Kidney epithelial cell (primary cell): ENCODE measurements around the gene PRICKLE1. TPM values are rescaled to one million over a fixed set of nuclear protein-coding genes. Genes with fewer than 3 reads are reported as not detected.
A peak's percentile ranks its signal among the peaks of the same experiment; 100 is the strongest.

Experiments
- DNase-seq: peaks from one replicate; pipeline ENCODE4 v3.0.0-alpha.2; 2010; ENCODE audit warnings: low read depth
- H3K27me3 ChIP-seq: 2 replicates; pipeline ENCODE4 v1.6.0; 2011; ENCODE audit warnings: low read length; ENCODE audit not compliant: control insufficient read depth, insufficient read depth
- H3K36me3 ChIP-seq: 2 replicates; pipeline ENCODE4 v1.5.1; 2011; ENCODE audit warnings: low read length; ENCODE audit not compliant: control insufficient read depth, insufficient read depth
- H3K4me3 ChIP-seq: 2 replicates; pipeline ENCODE4 v1.5.1; 2011; ENCODE audit warnings: low read depth, mild to moderate bottlenecking, control low read depth, low read length
- CTCF ChIP-seq: IDR thresholded peaks from 2 replicates; pipeline ENCODE4 v1.5.1; 2011; ENCODE audit warnings: mild to moderate bottlenecking, moderate library complexity, low read length, control low read depth, inconsistent platforms; ENCODE audit not compliant: insufficient read depth, poor library complexity, severe bottlenecking
- total RNA-seq: library from RNA; depleted of rRNA; stranded (reverse); fragments of >200 nt; gene quantifications from 2 replicates; pipeline ENCODE4 v1.2.3, GENCODE V29; 2015

The PRICKLE1 gene
- total RNA-seq, 1 donor from 2014 or later = 8.0 TPM

GRCh38 chr12:42446761-42447160 is 142.8 kb downstream of the PRICKLE1 start:
- TF ChIP-seq CTCF = no peak
- Histone ChIP-seq H3K27me3 (no peaks in the 10 kb centered on the region), H3K36me3 (no peaks in the 10 kb centered on the region), H3K4me3 (no peak overlapping the region)
- peak; percentile 39 for DNase-seq

GRCh38 chr12:42445891-42446290 is 143.7 kb downstream of the PRICKLE1 start:
- H3K4me3 ChIP-seq = no peak overlapping the region
- no peak for DNase-seq
- no peaks in the 10 kb centered on the region for H3K27me3 ChIP-seq
- no peaks in the 10 kb centered on the region for H3K36me3 ChIP-seq
- no peak for TF ChIP-seq CTCF

DNA sequence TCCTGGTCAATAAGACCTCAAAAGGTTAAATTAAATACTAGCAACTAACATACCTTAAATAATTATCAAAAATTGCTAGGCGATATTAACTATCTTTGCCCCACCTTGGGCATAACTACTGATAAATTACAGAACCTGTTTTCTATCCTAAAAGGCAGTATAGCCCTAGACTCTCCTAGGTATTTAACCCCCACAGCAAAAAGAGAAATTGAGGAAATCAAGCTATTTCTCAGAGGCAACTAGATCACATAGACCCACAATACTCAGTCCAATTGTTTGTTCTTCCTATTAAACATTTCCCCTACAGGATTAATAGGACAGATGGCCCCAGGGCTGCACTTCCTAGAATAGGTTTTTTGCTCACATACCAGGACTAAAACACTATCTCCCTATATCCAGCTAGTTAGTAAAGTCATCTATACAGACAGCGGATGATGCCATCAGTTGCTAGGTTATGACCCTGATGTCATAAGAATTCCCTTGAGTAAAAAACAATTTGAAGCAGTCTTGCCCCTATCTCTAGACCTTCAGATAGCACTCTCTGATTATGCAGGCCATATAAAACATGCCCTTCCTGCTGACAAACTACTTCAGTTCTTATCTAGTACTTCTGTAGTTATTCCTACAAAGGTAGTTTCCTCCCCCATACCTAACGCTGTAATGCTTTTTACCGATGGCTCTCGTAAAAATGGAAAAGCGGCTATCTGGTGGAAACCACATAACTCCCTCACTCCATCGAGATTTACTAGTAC is 145.2 kb downstream of the PRICKLE1 start:
- H3K27me3 ChIP-seq = no peaks in the 10 kb centered on the region

GRCh38 chr12:42442888-42443287 is 146.7 kb downstream of the PRICKLE1 start:
- Histone ChIP-seq H3K36me3 (no peaks in the 10 kb centered on the region), H3K27me3 (no peaks in the 10 kb centered on the region), H3K4me3 (no peak overlapping the region)
- TF ChIP-seq CTCF = no peak
- no peak for DNase-seq

More for the DNA sequence above, 145.2 kb downstream of the PRICKLE1 start:
- no peak overlapping the region for H3K4me3 ChIP-seq
- no peaks in the 10 kb centered on the region for H3K36me3 ChIP-seq
- DNase-seq = no peak
- TF ChIP-seq CTCF = no peak

GRCh38 chr12:42442311-42442759 is 147.2 kb downstream of the PRICKLE1 start:
- Histone ChIP-seq H3K4me3 (no peak overlapping the region), H3K36me3 (no peaks in the 10 kb centered on the region), H3K27me3 (no peaks in the 10 kb centered on the region)
- DNase-seq = no peak
- no peak for TF ChIP-seq CTCF

- no peak for DNase-seq
- Histone ChIP-seq H3K36me3 (no peaks in the 10 kb centered on the region), H3K4me3 (no peak overlapping the region), H3K27me3 (no peaks in the 10 kb centered on the region)
- TF ChIP-seq CTCF = no peak
Observed at GRCh38 chr12:42440608-42441007, 148.9 kb downstream of the PRICKLE1 start.
